ENCODE measurements around the gene SFT2D1. TPM values are rescaled to one million over a fixed set of nuclear protein-coding genes. Genes with fewer than 3 reads are reported as not detected.

The SFT2D1 gene
- total RNA-seq, 1 experiment from 2014 or later = 40.2 TPM

DNA sequence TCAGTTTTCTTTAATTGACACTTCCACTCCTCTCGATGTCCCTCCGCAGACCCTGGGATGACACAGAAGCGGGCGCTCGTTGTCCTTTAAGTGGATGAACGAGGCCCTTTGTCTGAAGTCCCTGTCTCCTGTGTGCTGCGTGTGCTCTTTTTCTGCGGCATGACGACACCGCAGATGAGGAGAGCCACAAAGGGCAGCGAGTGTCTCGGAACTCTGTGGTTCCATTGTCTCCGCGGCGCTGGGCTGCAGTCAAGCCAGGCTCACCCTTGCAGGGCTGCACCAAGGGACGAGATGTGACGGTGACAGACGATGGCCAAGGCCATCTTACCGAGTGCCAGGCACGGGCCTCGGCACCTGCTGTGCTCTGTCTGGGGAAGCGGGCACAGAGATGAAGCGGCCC is 44.7 kb downstream of the SFT2D1 start:
- Histone ChIP-seq H4K5ac (ENCODE audit: insufficient read length, low read depth, low read length) (no peak overlapping the region), H2BK15ac (ENCODE audit: low read depth, low read length) (no peak overlapping the region), H4K20me1 (ENCODE audit: control insufficient read depth, insufficient read depth, insufficient read length) (no peaks in the 10 kb centered on the region), H3K27ac (ENCODE audit: insufficient read length, low read depth, low read length) (no peak overlapping the region), H3K4ac (ENCODE audit: low read depth, low read length) (no peak overlapping the region), H3K9me3 (ENCODE audit: control insufficient read depth, low read depth, low read length) (no peaks in the 10 kb centered on the region), H3K18ac (ENCODE audit: insufficient read length, low read depth, low read length) (no peak overlapping the region), H3T11ph (ENCODE audit: low read length) (no peak overlapping the region), H2BK120ac (ENCODE audit: low read depth, low read length, poor library complexity, severe bottlenecking) (no peak overlapping the region), H2AK5ac (ENCODE audit: insufficient read length, low read length) (no peak overlapping the region), H2BK20ac (ENCODE audit: low read depth, low read length, poor library complexity, severe bottlenecking) (no peak overlapping the region), H3K56ac (ENCODE audit: insufficient read length, low read depth, low read length) (no peak overlapping the region), H3K14ac (ENCODE audit: insufficient read depth, low read length) (no peak overlapping the region; the same call in 1 of the 2 replicates), H3K79me2 (ENCODE audit: insufficient read depth, low read length) (no peaks in the 10 kb centered on the region), H3K23ac (ENCODE audit: insufficient read length, low read depth, low read length) (no peak overlapping the region), H3K79me1 (ENCODE audit: insufficient read depth, low read depth, low read length, poor library complexity, severe bottlenecking) (no peaks in the 10 kb centered on the region), H3K23me2 (ENCODE audit: insufficient read length, low read depth, low read length, poor library complexity, severe bottlenecking) (no peaks in the 10 kb centered on the region), H3K27me3 (ENCODE audit: insufficient read depth, low read length) (no peaks in the 10 kb centered on the region), H2BK5ac (ENCODE audit: insufficient read length, low read length) (no peak overlapping the region), H4K8ac (replicated peaks; ENCODE audit: insufficient read length, low read depth, low read length) (no peak overlapping the region), H2AFZ (ENCODE audit: low read length) (no peak overlapping the region), H3K4me2 (ENCODE audit: insufficient read depth, insufficient read length, low read length) (no peak overlapping the region), H3K4me1 (ENCODE audit: insufficient read depth, low read length) (no peaks in the 10 kb centered on the region), H2BK12ac (ENCODE audit: insufficient read length, low read depth, low read length) (no peak overlapping the region), H3K9ac (ENCODE audit: extremely low read depth, insufficient read length, low read length) (no peak overlapping the region), H4K91ac (ENCODE audit: insufficient read length, low read depth, low read length) (no peak overlapping the region)
- Mint-ChIP-seq H3K4me1 (no peaks in the 10 kb centered on the region), H3K27me3 (ENCODE audit: low read depth) (peaks cover 23% of the 10 kb centered on the region), H3K4me3 (no peak overlapping the region), H3K36me3 (ENCODE audit: insufficient read depth in 1 of 3, low read depth in 3 of 3) (peaks cover 0 to 17% (median 1%) of the 10 kb centered on the region in 3 experiments; a peak in 3 of 7 replicates), H3K27ac (no peak overlapping the region), H3K9me3 (peaks cover 18 to 24% of the 10 kb centered on the region in 2 experiments)
- DNase-seq = no peak
- no CpG with 5 or more reads among the region's 23 CpGs for WGBS (ENCODE audit: extremely low coverage, insufficient read length, low lambda C conversion rate)
- TF ChIP-seq, protein P1, sequence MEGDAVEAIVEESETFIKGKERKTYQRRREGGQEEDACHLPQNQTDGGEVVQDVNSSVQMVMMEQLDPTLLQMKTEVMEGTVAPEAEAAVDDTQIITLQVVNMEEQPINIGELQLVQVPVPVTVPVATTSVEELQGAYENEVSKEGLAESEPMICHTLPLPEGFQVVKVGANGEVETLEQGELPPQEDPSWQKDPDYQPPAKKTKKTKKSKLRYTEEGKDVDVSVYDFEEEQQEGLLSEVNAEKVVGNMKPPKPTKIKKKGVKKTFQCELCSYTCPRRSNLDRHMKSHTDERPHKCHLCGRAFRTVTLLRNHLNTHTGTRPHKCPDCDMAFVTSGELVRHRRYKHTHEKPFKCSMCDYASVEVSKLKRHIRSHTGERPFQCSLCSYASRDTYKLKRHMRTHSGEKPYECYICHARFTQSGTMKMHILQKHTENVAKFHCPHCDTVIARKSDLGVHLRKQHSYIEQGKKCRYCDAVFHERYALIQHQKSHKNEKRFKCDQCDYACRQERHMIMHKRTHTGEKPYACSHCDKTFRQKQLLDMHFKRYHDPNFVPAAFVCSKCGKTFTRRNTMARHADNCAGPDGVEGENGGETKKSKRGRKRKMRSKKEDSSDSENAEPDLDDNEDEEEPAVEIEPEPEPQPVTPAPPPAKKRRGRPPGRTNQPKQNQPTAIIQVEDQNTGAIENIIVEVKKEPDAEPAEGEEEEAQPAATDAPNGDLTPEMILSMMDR (conservative IDR thresholded peaks at IDR 0.05) = no peak
